ENCODE results near the gene MAPK8IP2.
"Not testable (repeated sequence)": the region's sequence is repeated elsewhere in the genome, so short reads cannot be mapped to it uniquely, and the experiment has no call there.

Gene MAPK8IP2

DNA sequence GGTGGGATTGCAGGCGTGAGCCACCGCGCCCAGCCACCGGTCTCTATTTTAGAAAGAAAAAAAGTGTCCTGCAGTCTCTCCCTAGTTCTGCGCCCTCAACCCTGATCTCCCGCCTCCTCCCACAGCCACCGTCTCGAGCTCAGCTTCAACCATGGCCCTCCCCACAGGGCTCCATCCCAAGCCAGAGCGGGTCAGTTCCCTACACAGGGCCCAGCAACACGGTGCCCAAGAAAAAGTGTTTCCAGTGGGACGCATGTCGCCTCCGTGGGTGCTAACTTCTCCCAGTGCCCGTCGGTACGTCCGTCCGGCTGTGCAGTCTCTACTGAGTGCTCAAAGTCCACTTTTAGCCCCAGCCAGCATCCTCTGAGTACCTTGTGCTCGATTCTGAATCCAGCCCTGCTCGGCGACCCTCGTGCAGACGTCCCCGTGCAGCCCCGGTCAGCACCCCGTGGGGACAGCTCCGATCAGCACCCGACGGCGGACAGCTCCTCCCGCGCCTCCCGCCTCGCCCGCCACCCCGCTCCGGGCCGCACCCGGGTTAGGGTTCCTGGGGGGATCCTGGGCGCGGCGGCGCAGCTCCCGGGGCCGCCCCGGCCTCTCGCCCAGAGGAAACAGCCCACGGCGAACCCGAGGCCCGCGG, 657 bp upstream of the MAPK8IP2 start:
- DNase-seq (ENCODE audit: low read depth) = no peak

DNA sequence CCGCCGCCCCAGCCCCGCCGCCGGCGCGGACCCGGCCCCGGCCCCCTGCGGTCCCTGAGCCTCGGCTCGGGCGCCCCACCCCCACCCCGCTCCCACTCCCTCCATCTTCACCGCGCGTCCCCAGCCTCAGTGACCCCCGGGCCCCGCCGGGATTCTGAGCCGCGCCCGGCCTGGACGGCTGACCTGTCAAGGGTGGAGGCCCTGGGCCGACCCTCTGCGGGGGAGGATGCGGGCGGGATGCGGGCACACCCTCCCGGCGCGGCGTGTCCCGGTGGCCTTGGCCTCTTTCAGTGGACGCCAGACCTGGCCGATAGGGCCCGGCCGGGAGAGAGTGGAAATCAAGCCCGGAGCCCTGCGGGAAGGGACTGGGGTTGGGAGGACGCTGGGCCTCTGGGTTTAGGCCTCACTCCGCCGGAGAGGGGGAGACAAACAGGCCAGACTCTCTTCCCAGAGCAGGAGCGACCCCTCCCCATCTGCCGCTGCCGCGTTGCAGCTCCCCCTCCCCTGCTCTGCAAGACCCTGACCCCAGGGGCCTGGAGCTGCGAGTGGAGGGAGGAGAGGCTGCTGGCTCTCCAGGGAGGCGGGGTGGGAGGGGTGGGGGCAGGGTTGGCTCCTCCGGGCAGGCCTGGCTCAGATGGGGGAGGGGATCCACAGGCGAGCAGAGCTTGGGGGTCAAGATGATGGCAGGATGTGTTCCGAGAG, 525 bp downstream of the MAPK8IP2 start:
- DNase-seq (ENCODE audit: low read depth) = no peak

DNA sequence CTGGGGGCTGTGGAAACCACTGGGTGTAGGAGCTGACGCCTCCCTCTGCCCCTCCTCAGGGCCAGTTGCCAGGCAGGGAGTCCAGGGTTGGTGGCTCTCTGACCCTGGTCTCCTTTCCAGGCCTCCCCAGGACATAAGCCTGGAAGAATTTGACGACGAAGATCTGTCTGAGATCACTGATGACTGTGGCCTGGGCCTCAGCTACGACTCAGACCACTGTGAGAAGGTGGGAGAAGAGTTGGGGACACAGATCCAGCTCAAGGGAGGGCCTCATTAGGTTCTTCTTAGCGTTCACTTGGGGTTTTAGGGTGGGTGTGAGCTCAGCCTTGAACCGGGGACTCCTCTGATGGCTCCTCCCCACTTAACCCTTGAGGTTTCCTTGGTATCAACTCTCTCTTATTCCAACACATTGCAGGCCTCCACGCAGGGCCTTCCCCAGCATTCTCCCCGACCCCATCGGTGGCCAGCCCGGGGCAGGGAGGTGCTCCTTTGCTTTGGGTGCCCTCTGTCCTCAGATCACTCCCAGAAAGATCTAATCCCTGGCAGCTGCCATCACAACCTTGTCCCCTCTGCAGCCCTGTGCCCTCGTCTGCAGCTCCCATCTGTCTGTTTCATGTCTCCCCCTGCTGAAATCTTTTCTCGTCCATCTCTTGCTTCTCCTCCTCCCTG, 1.2 kb downstream of the MAPK8IP2 start:
- DNase-seq (ENCODE audit: low read depth) = no peak

DNA sequence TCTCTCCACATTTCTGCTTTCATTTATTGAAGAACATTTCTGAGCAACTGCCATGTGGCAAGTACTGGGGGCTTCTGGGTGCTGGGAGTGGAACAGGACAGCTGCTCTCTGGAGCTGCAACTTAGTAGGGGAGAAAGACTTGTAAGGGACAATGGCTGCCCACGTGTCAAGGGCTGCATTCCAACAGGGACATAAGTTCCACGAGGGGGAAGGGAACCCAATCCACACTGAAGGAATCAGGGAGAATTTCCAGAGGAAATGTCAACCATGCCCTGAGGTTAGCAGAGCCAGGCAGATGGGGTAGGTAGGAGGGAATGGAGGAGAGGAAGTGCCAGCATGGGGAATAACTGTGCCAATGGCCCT, 1.7 kb downstream of the MAPK8IP2 start:
- DNase-seq (ENCODE audit: low read depth) = no peak

DNA sequence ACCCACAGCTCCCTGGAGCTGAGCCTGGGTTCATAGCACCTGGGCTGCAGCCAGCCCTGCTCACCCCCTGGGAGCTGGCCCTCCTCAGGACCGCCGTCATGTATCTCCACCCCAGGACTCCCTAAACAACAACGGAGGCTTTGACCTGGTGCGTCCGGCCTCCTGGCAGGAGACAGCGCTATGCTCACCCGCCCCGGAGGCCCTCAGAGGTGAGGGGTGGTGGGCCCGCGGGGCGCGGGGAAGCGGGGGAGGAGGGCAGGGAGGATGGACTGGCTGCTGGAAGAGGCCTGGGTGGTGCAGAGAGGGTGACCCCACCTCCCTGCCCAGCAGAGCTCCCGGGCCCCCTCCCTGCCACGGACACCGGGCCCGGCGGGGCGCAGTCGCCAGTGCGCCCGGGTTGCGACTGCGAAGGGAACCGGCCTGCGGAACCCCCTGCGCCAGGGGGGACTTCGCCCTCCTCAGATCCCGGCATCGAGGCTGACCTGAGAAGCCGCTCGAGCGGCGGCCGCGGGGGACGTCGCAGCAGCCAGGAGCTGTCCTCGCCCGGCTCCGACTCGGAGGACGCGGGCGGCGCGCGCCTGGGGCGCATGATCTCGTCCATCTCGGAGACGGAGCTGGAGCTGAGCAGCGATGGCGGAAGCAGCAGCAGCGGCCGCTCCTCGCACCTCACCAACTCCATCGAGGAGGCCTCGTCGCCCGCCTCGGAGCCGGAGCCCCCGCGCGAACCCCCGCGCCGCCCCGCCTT, 3.1 kb downstream of the MAPK8IP2 start:
- DNase-seq (ENCODE audit: low read depth) = no peak

DNA sequence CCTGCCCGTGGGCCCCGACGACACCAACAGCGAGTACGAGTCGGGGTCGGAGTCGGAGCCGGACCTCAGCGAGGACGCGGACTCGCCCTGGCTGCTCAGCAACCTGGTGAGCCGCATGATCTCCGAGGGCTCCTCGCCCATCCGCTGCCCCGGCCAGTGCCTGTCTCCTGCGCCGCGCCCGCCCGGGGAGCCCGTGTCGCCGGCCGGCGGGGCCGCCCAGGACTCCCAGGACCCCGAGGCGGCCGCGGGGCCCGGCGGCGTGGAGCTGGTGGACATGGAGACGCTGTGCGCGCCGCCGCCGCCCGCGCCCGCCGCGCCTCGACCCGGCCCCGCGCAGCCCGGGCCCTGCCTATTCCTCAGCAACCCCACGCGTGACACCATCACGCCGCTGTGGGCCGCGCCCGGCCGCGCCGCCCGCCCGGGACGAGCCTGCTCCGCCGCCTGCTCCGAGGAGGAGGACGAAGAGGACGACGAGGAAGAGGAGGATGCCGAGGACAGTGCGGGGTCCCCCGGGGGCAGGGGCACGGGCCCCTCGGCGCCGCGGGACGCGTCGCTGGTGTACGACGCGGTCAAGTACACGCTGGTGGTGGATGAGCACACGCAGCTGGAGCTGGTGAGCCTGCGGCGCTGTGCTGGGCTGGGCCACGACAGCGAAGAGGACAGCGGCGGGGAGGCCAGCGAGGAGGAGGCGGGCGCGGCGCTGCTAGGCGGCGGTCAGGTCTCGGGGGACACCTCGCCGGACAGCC, 3.8 kb downstream of the MAPK8IP2 start:
- DNase-seq (ENCODE audit: low read depth) = no peak

DNA sequence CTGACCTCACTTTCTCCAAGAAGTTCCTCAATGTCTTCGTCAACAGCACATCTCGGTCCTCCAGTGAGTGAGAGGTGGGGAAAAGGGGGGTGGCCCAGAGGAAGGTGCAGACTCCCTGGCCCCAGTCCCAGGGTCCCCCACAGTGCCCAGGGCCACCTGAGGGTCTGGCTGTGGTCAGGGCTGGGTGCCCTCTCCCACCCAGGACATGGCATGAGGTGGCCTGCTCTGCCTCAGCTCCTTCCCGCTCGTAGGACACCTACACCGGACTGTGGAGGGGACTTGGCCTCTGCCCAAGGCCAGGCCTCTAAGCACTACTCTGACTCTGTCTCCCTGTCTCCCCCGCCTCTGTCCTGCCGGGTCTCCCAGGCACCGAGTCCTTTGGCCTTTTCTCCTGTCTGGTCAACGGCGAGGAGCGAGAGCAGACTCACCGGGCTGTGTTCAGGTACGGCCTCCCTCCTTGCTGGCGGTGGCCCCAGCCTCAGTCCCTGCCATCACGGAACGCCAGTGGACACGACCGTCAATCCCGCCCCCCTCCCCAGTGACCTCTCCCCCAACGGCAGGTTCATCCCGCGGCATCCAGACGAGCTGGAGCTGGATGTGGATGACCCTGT, 4.5 kb downstream of the MAPK8IP2 start:
- no peak for DNase-seq (ENCODE audit: low read depth)

DNA sequence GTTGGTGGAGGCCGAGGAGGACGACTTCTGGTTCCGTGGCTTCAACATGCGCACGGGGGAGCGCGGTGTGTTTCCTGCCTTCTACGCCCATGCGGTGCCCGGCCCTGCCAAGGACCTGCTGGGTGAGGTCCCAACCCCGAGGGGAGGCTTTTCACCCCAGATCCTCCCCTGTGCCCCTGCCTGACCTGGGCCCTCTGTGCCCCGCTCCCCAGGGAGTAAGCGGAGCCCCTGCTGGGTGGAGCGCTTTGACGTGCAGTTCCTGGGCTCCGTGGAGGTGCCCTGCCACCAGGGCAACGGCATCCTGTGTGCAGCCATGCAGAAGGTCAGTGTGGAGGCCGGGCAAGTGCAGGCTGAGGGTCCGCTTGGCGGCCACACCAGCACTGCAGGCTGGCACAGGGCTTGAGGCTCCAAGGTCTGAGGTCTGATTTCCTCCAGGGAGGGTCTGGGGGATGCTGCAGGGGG, 5.1 kb downstream of the MAPK8IP2 start:
- DNase-seq (ENCODE audit: low read depth) = no peak

DNA sequence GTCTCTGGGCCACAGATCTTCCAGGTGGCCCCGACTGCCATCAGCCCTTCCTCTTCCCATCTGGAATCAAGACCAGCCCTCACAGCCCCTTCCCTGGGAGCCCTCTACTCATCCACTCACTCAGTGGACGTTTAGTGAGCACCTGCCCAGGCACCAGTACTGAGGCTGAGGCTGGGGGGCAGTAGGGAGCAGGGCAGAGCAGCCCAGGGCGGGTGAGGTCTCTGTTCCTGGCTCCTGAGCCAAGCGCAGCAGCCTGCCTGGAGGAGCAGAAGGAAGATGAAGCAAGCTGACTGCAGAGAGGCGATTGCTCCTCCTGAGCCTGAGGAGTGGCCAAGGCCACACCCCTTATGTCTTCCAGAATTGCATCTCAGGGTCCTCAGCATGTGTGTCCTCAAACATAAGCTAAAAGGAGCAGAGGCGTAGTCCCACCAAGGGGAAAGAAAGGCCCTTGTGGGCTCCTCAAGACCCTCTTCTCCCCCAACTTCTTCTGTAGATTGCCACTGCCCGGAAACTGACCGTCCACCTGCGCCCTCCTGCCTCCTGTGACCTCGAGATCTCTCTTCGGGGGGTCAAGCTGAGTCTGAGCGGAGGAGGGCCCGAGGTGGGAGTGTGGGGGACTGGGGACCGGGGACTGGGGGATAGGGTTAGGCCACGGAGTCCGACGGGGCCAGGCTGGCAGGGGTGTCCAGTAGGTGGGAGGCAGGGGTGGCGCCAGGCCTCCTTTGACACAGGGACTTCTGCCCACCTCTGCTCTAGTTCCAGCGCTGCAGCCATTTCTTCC, 5.8 kb downstream of the MAPK8IP2 start:
- no peak for DNase-seq (ENCODE audit: low read depth)

DNA sequence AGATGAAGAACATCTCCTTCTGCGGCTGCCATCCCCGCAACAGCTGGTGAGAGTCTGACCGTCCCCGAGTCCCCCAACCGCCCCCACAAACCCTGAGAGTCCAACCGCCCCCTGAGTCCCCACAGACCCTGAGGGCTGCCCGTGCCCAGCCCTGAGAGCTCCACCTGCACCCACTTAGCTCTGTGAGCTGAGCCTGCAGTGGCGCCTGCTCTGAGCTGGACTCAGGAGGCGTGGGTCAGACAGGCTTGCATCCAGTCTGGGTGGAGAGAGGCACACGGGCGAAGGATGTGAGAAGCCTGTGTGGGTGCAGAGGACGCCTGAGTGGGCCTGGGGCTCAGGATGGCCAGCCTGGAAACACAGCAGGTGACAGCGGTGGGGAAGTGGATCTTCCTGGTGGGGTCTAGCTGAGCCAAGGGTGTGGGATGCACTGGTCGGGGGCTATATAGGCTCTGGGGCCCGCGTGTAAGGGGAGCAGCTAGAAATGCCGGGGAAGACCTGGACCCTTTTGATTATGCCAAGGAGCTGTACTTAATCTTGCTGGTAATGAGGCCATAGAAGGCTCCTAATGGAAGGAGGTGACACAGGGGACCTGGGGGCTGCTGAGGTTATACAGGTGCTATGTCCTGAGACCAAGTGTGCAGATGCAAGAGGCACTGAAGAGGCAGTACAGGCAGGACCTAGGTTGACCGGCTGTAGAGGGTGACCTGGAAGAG, 6.5 kb downstream of the MAPK8IP2 start:
- no peak for DNase-seq (ENCODE audit: low read depth)

DNA sequence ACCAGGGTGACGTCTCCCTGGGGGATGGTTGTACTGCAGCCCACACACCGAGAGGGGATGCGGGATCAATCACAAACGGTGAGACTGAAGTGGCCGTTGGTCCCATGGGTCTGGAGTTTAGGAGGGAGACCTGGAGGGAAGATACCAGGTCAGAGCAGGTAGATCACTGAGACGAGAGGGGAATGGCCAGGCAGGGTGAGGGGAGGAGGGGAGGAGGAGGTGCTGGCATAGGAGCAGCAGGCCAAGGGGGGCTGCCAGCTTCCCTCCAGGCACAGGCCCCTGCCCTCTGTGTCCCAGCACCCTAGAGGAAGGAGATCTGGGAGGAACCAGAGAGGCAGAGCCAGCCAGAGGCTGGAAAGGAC, 7.0 kb downstream of the MAPK8IP2 start:
- DNase-seq (ENCODE audit: low read depth) = no peak

DNA sequence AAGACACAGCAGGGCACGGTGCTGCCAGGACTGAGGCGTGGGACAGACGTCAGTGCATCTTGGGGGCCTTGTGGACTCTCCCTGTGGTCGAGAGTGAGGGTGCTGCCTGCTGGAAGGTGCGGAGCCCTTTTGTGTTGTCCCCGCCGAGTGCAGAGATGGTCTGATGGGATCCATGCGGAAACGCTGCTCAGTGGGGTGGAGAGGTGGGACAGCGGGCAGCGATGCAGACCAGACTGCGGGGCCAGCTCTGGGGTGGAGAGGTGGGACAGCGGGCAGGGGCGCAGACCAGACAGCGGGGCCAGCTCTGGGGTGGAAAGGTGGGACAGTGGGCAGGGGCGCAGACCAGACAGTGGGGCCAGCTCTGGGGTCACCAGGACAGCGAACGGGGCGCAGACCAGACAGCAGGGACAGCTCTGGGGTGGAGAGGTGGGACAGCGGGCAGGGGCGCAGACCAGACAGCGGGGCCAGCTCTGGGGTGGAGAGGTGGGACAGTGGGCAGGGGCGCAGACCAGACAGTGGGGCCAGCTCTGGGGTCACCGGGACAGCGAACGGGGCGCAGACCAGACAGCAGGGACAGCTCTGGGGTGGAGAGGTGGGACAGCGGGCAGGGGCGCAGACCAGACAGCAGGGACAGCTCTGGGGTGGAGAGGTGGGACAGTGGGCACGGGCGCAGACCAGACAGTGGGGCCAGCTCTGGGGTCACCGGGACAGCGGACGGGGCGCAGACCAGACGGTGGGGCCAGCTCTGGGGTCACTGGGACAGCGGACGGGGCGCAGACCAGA, 7.7 kb downstream of the MAPK8IP2 start:
- not testable (repeated sequence) for DNase-seq (ENCODE audit: low read depth)

DNA sequence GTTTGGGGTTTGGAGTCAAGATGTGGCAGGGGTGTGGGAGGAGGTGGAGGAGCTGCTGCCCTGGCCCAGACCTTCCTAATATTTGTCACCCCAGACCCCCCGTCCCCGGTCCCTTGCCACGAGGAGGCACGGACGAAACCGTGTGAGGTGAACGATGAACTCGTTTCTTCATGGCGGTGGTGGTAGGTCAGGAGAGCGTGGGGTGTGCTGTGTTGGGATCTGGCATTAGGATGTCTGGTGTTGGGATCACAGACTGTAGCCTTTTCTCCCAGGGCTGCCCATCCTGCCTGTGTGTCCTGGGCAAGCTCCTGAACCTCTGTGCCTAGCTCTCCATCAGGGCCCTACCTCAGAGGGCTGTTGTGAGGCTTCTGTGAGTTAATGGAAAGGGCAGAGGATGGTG, 8.4 kb downstream of the MAPK8IP2 start:
- no peak for DNase-seq (ENCODE audit: low read depth)

DNA sequence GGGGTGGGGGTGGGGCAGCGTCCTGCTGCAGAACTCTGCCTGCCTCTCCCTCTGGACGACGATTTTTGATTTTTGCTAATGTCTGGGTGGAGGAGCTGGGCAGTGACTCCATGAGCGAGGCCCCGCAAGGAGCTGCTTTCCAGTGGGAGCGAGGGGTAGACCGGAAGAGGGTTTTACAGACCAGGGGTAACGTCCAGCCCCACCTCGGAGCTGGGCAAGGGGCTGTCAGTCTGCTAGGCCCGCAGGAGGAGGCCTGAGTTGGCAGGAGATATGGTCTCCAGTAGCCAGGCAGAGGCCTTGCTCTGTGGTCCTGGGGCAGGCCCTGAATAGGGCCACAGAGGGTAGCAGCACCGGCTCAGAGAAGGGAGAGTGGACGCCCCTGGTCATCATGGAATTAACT, 9.0 kb downstream of the MAPK8IP2 start:
- no peak for DNase-seq (ENCODE audit: low read depth)

DNA sequence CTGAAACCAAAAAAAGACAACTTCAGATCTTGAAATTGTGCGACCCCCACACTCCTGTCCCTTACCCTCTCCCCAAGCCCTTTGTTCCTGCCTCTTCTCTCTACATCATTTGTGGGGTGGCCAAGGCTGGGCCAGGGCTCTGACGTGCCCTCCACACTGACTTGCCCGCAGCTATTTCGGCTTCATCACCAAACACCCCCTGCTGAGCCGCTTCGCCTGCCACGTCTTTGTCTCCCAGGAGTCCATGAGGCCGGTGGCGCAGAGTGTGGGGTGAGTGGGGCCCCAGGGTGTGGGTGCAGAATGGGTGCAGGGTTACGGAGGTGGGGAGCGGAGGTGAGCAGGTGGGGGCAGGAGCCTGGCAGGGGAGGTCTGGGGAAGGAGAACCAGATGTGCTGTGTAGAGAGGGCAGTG, 9.5 kb downstream of the MAPK8IP2 start:
- DNase-seq (ENCODE audit: low read depth) = no peak

DNA sequence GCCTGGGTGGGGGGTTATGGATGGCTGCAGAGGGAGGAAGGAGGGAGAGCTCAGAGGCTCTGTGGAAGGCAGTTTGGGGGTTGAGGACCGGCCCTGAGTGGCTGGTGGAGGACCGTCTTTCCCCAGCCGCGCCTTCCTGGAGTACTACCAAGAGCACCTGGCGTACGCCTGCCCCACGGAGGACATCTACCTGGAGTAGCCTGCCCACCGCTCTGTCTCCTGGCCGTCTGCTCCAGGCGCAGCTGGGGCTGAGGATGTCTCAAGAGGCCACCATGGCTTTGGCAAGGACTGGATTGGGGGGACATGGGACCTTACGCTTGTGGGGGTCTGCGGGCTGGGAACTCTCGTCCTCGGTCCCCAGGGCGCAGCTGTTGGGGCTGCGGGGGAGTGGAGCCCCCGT, 10.0 kb downstream of the MAPK8IP2 start:
- DNase-seq (ENCODE audit: low read depth) = no peak

DNA sequence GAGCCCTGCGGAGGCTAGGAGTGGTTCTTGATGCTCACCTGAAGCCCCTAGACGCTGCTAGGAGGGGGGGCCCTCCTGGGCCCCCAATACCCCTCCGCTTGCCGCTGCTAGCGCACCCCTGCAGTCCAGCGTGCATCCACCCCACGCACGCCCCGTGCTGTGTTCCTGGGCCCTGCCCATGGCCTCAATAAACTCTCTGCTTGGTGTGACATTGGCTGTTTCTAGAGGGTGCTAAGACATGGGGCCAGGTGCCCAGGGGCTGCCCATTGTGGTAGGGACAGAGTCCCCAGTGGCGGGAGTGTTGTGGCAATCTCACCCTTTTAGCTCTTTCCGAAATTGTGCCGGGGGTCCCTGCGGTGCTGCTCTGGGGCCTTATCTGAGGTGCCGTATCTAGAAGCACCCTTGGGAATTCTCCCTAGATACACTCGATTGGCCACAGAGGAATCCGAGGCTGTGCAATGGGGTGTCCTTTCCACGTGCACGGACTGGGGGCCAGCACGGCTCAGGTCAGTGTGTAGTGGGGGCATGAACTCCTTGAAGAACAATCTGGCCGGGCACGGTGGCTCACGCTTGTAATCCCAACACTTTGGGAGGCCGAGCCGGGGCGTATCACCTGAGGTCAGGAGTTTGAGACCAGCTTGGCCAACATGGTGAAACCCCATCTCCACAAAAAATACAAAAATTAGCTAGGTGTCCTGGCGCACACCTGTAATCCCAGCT, 10.9 kb downstream of the MAPK8IP2 start:
- no peak for DNase-seq (ENCODE audit: low read depth)

DNA sequence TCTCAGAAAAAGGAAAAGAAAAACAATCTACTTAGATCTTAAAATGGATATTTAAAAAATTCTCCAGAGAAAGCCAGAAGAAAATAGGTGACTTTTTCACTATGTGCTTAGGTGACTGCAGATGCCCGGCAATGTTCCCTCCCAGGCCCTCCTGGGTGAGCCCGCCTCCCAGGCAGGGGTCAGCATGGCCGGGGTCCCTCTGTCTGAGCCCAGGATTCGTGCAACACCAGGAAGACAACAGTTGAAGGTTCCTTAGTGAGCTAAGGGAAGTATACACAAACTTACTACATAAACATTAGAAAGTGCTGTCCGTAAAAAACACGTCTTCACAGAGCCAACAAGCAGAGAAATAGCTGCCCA, 11.6 kb downstream of the MAPK8IP2 start:
- DNase-seq (ENCODE audit: low read depth) = no peak

Data from HS-27A (cell line).